ENCODE results near the gene IFNA8. TPM values are rescaled to one million over a fixed set of nuclear protein-coding genes. Genes with fewer than 3 reads are reported as not detected.
"Not testable (repeated sequence)": the region's sequence is repeated elsewhere in the genome, so short reads cannot be mapped to it uniquely, and the experiment has no call there.

The IFNA8 gene
- total RNA-seq = not detected in 2 replicates
- polyA plus RNA-seq = not detected in 2 replicates

- TF ChIP-seq EZH2 (IDR thresholded peaks at IDR 0.05; ENCODE audit: borderline replicate concordance) (no peak), CTCF (IDR thresholded peaks at IDR 0.05; ENCODE audit: poor library complexity) (no peak), EZH2phosphoT487 (IDR thresholded peaks at IDR 0.05; ENCODE audit: low read depth, severe bottlenecking, unreplicated experiment) (no peak)
- H3K79me2 ChIP-seq = no peaks in the 10 kb centered on the region
- H3K27me3 ChIP-seq = peaks cover 20% of the 10 kb centered on the region
- H3K27ac ChIP-seq = no peak within 1 kb of the TSS
- no peak for DNase-seq (ENCODE audit: low spot score)
- no peaks in the 10 kb centered on the region for H3K9me2 ChIP-seq (replicated peaks; ENCODE audit: insufficient read depth)
- no peaks in the 10 kb centered on the region for H3K36me3 ChIP-seq (replicated peaks; ENCODE audit: insufficient read depth, low read depth)
- no peak within 1 kb of the TSS for H3K4me2 ChIP-seq
- 53% methylated on average over 1 of the region's 1 CpG for WGBS (ENCODE audit: low lambda C conversion rate, missing lambda C conversion rate)
- no peak within 1 kb of the TSS for H2AFZ ChIP-seq
- no peaks in the 10 kb centered on the region for H3K9me3 ChIP-seq (ENCODE audit: low read depth)
- H3K4me3 ChIP-seq = no peak within 1 kb of the TSS
- H3K4me1 ChIP-seq (ENCODE audit: insufficient read depth) = no peaks in the 10 kb centered on the region
- no peaks in the 10 kb centered on the region for H4K20me1 ChIP-seq (ENCODE audit: insufficient read depth, poor library complexity, severe bottlenecking)
Observed at GRCh38 chr9:21408817-21409216, at the start of gene IFNA8. TSS of gene IFNA8 (plus strand) at chr9:21409117. CDS start at chr9:21409177, 60 bp downstream.

DNA sequence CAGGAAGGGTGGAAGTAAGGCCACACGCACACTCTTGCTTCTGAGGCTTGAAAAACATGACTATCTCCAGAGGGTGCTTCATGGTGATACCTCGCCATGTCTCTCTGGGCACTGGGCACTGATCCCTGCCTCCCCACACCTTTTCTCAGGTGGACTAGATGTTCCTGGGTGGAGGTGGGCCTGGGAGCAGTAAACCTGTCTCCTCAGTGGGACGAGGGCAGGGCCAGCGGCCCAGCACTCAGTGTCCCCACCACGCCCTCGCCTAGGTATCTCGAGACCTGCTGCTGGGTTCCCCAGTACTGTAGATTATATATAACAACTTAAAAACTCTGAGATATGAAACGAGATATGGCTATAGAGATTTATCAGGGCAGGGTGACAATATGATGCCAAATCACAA is 46.6 kb upstream of the IFNA8 start:
- Histone ChIP-seq H3K4me2 (no peak overlapping the region), H3K9me2 (replicated peaks; ENCODE audit: insufficient read depth) (no peaks in the 10 kb centered on the region), H3K9me3 (ENCODE audit: low read depth) (no peaks in the 10 kb centered on the region), H3K27me3 (no peaks in the 10 kb centered on the region), H3K4me3 (no peak overlapping the region), H4K20me1 (ENCODE audit: insufficient read depth, poor library complexity, severe bottlenecking) (no peaks in the 10 kb centered on the region), H3K79me2 (no peaks in the 10 kb centered on the region), H3K27ac (no peak overlapping the region), H3K36me3 (replicated peaks; ENCODE audit: insufficient read depth, low read depth) (no peaks in the 10 kb centered on the region), H2AFZ (no peak overlapping the region), H3K4me1 (ENCODE audit: insufficient read depth) (no peaks in the 10 kb centered on the region)
- no peak for DNase-seq (ENCODE audit: low spot score)
- WGBS (ENCODE audit: low lambda C conversion rate, missing lambda C conversion rate) = 93% methylated on average over 8 of the region's 8 CpGs
- TF ChIP-seq EZH2phosphoT487 (IDR thresholded peaks at IDR 0.05; ENCODE audit: low read depth, severe bottlenecking, unreplicated experiment) = no peak
- TF ChIP-seq EZH2 (IDR thresholded peaks at IDR 0.05; ENCODE audit: borderline replicate concordance) = no peak
- no peak for TF ChIP-seq CTCF (IDR thresholded peaks at IDR 0.05; ENCODE audit: poor library complexity)

- H3K79me2 ChIP-seq; H3K36me3 ChIP-seq (replicated peaks; ENCODE audit: insufficient read depth, low read depth); H4K20me1 ChIP-seq (ENCODE audit: insufficient read depth, poor library complexity, severe bottlenecking); H2AFZ ChIP-seq; H3K9me2 ChIP-seq (replicated peaks; ENCODE audit: insufficient read depth); H3K4me3 ChIP-seq; H3K9me3 ChIP-seq (ENCODE audit: low read depth); H3K27ac ChIP-seq; H3K4me2 ChIP-seq; H3K4me1 ChIP-seq (ENCODE audit: insufficient read depth); H3K27me3 ChIP-seq; DNase-seq (ENCODE audit: low spot score): not testable (repeated sequence)
- WGBS (ENCODE audit: low lambda C conversion rate, missing lambda C conversion rate) = 97% methylated on average over 1 of the region's 2 CpGs
Observed at GRCh38 chr9:21367169-21367568, 41.7 kb upstream of the IFNA8 start.

DNA sequence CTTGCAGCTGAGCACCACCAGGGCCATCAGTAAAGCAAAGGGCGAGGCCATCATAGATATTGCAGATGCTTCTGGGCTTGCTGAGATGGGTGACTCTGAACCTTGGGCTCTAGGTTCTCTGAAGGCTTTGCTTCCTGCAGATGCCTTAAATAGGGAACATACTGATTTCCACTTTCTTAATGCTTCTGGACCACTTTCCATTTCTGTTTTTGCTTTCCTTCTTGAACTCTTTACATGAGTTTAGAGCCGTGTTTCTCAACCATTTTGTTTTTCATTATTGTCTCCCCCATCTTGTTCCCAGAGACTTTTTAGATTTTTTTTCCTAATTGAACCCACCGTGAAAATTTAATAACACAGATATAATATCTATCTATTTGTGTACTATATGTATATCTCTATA is 41.0 kb upstream of the IFNA8 start, which contains the start of gene IFNA13:
TSS of gene IFNA13 (minus strand) at position 101 of the 400 bp plus-strand sequence. CDS start at position 54, 47 bp downstream.
- Histone ChIP-seq H2AFZ (no peak within 1 kb of the TSS), H3K36me3 (replicated peaks; ENCODE audit: insufficient read depth, low read depth) (no peaks in the 10 kb centered on the region), H4K20me1 (ENCODE audit: insufficient read depth, poor library complexity, severe bottlenecking) (no peaks in the 10 kb centered on the region), H3K4me3 (no peak within 1 kb of the TSS), H3K4me2 (no peak within 1 kb of the TSS), H3K9me3 (ENCODE audit: low read depth) (no peaks in the 10 kb centered on the region), H3K27ac (no peak within 1 kb of the TSS), H3K27me3 (no peaks in the 10 kb centered on the region), H3K4me1 (ENCODE audit: insufficient read depth) (no peaks in the 10 kb centered on the region), H3K79me2 (no peaks in the 10 kb centered on the region), H3K9me2 (replicated peaks; ENCODE audit: insufficient read depth) (no peaks in the 10 kb centered on the region)
- no peak for DNase-seq (ENCODE audit: low spot score)
- TF ChIP-seq EZH2 (IDR thresholded peaks at IDR 0.05; ENCODE audit: borderline replicate concordance) = no peak
- TF ChIP-seq CTCF (IDR thresholded peaks at IDR 0.05; ENCODE audit: poor library complexity) = no peak
- TF ChIP-seq EZH2phosphoT487 (IDR thresholded peaks at IDR 0.05; ENCODE audit: low read depth, severe bottlenecking, unreplicated experiment) = no peak
- WGBS (ENCODE audit: low lambda C conversion rate, missing lambda C conversion rate) = 93% methylated on average over 3 of the region's 3 CpGs

GRCh38 chr9:21371467-21371866 is 37.5 kb upstream of the IFNA8 start:
- H3K9me2 ChIP-seq (replicated peaks; ENCODE audit: insufficient read depth); H3K4me1 ChIP-seq (ENCODE audit: insufficient read depth); H3K27me3 ChIP-seq; H3K79me2 ChIP-seq; DNase-seq (ENCODE audit: low spot score); H3K4me2 ChIP-seq; H3K9me3 ChIP-seq (ENCODE audit: low read depth); H3K36me3 ChIP-seq (replicated peaks; ENCODE audit: insufficient read depth, low read depth); H3K4me3 ChIP-seq; H2AFZ ChIP-seq; H4K20me1 ChIP-seq (ENCODE audit: insufficient read depth, poor library complexity, severe bottlenecking); H3K27ac ChIP-seq: not testable (repeated sequence)
- WGBS (ENCODE audit: low lambda C conversion rate, missing lambda C conversion rate) = 72% methylated on average over 4 of the region's 4 CpGs

Data from hepatocyte (in vitro differentiated cells).